IPS-18c (cell line): Measurements from ENCODE around the gene SBNO1.
"Not testable (repeated sequence)": the region's sequence is repeated elsewhere in the genome, so short reads cannot be mapped to it uniquely, and the experiment has no call there.

ENCODE experiments used
- H3K4me3 ChIP-seq: 2 replicates; pipeline ENCODE4 v1.7.0; 2013; ENCODE audit warnings: low read depth, mild to moderate bottlenecking, low read length, moderate library complexity; ENCODE audit not compliant: insufficient read depth
- H3K9me3 ChIP-seq: one replicate; pipeline ENCODE4 v1.6.1; 2013; ENCODE audit warnings: mild to moderate bottlenecking, low read length, moderate library complexity; ENCODE audit not compliant: control insufficient read depth, insufficient read depth

SBNO1 gene

DNA sequence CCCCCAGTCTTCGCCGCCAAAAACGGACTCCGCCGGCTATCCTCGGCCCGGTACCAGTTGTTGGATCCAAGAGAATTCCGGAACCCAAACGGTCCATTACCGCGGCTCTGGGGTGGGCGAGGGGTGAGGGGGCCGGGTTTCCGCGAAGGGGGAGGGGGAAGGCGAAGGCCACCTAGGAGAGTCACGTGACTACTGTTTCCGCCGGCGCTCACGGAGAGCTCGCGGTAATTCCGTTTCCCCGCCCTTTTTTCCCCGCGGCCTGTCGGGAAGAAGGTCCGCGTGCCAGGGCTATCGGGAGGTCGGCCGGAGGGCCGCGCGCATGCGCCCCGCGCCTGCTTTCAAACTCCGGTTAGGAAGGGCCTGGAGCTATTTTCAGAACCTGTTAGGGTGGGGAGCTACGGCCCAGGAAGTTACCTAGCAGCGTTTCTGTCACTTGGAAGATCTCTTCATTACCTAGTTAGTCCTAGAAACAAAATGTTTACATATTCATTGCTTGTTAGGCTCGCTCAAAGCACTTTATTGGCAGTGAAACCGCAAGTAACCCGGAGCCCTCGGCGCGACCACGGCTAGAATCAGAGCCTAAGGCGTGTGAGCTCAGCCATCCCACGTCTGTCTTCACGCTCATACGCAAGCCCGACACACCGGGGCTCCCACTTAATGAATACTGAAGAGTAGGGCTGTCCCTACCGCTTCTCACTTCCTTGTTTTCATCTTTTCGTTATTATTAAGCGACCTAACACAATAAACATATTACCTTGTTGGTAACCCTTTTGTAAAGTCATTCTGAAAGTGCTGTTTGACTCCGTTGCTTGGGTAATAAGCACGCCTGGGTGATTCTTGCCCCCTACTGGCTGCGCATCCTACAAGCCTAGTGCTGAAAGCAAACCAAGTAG is 624 bp upstream of the SBNO1 start:
- no peaks in the 10 kb centered on the region for H3K9me3 ChIP-seq
- H3K4me3 ChIP-seq, result peak overlapping the region; percentile 93

DNA sequence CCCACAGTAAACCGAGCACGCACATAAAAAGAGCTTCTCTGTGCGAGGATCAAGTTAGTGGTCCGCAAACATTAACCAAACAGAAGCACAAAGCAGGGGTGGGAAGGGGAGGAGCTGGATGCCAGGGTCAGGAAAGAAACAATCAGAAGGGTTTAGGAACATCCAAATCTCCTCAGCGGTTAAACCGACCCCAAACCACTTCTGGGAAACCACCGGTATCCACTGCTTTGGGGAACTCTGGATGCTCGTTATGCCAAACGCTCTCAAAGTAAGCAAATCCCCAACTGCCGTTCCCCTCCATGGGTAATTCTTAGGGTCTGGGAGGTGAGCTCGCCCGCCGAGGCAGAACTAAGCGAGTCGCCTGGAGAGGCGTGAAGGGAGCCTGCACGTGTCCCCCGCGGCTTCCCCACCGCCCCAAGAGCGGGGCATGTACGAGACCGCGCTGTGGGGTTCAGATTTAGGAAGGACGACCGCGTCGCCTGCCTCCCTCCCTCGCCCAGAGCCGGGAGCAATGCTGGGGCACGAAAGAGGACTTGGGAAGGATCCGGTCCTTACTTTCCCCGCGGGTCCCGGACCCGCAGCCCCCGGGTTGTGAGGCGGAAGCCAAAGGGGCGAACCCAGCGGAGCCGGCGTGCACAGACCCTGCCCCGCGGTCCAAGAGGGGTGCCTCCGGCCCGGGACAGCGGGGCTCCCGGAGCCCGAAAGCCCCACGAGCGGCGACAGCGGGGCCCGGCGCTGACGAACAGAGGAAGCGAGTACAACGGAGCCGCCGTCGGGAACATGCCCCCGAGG is 711 bp downstream of the SBNO1 start:
- Histone ChIP-seq H3K4me3 (peak overlapping the region; percentile 93), H3K9me3 (no peaks in the 10 kb centered on the region)

DNA sequence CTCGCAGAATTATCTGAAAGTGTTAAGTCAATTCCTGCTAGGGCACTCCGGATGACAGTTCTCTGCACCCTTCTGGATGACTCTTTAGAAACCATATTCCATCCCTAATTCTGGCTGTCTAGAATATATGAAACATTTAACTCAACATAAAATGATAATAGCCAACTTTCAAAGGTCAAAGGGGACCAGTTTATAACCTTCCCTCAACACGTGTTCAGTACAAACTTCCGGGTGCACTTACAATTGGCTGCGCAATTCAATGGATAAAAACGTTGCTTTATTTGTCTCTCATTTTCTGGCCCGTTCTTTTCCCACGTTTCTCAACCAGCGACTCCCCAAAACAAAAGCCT is 1.3 kb downstream of the SBNO1 start:
- Histone ChIP-seq H3K9me3 (no peaks in the 10 kb centered on the region), H3K4me3 (peak overlapping the region; percentile 93)

DNA sequence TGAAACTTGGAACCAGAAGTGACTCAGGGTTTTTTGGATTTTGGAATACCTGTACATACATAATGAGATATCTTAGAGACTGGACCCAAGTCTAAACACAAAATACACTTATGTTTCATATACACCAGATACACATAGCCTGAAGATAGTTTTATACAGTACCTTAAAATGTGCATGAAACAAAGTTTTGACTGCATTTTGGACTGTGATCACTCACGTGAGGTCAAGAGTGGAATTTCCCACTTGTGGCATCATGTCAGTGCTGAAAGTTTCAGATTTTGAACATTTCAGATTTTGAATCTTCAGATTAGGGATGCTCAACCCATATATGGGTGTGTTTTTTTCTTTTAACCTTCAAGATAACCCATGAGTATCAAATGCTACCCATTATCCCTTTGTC is 6.6 kb downstream of the SBNO1 start:
- H3K4me3 ChIP-seq, result no peak overlapping the region
- H3K9me3 ChIP-seq, result no peaks in the 10 kb centered on the region

DNA sequence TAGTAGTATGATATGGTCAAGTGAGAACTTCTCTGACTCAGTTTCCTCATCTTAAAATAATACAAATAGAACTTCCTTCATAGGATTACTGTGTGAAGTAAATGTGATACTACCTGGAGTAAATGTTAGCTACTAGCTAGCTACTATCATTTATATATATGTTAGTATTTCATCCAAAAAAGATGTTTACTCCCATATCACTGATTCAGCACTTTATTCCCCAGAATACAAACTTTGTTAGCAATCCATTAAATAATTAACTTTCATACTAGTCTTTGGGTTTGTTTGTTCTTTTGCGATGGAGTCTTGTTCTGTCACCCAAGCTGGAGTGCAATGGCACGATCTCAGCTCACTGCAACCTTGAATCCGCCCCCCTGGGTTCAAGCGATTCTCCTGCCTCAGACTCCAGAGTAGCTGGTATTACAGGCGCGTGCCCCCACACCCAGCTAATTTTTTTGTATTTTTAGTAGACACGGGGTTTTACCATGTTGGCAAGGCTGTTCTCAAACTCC is 8.4 kb downstream of the SBNO1 start:
- Histone ChIP-seq H3K9me3 (no peaks in the 10 kb centered on the region), H3K4me3 (no peak overlapping the region)

DNA sequence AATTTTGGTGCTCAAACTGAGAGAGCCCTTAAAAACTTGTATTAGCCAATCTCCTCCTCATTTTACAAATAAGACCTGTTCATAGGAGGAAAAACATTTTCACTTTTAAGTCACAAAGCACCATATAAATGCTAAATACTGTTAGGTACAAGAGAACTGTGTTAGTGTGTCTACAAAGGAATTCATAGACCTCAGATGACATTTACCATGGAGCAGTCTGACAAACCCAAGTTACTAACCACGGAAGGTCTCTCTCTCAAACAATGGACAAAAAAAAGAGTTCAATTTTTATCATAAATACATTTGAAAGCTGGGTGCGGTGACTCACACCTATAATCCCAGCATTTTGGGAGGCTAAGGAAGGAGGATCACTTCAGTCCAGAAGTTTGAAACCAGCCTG is 10.0 kb downstream of the SBNO1 start:
- H3K9me3 ChIP-seq, result no peaks in the 10 kb centered on the region
- H3K4me3 ChIP-seq, result no peak overlapping the region

DNA sequence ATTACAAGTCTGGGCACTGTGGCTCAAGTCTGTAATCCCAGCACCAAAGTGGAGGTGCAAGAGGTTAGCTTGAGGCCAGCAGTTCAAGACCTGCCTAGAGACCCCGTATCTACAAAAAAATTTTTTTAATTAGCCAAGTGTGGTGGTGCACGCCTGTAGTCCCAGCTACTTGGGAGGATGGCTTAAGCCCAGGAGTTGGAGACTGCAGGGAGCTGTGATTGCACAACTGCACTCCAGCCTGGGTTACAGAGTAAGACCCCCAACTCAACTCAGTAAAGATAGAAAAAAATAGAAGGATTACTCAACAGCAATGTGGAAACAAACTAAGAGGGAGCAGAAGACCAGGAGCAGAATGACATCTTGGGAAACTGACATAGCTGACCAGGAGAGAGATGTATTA is 13.3 kb downstream of the SBNO1 start:
- no peak overlapping the region for H3K4me3 ChIP-seq

DNA sequence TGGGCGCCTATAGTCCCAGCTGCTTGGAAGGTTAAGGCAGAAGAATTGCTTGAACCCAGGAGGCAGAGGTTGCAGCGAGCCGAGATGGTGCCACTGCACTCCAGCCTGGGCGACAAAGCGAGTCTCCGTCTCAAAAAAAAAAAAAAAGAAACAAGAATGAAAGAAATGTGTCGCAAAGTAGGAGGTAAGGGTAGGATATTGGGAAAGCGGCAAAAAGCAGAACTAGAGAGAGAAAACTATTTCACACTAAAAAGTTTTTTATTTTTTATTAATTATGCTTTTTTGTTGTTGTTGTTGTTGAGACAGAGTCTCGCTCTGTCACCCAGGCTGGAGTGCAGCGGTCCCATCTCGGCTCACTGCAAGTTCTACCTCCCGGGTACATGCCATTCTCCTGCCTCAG is 17.7 kb downstream of the SBNO1 start:
- Histone ChIP-seq H3K4me3 (no peak overlapping the region), H3K9me3 (no peaks in the 10 kb centered on the region)

More for the DNA sequence above, 13.3 kb downstream of the SBNO1 start:
- H3K9me3 ChIP-seq, result no peaks in the 10 kb centered on the region

DNA sequence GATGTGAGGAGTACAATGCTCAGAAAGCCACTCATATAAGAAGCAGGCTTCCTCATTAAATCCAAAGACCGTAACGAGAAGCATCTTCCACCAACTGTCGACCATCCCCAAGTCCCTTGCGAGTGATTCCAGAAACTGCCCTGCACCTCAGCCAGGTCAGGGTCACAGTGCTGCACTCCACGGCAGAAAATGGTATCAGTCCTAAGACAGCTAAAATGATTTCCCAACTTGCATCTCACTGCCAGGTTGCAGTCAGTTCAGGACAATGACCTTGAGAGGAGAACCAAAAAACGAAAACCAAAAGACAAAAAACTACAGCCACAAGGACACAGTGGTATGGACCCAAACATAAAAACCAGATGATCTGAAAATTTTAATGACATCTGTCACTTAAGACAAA is 20.6 kb downstream of the SBNO1 start:
- Histone ChIP-seq H3K9me3 (no peaks in the 10 kb centered on the region), H3K4me3 (no peak overlapping the region)

DNA sequence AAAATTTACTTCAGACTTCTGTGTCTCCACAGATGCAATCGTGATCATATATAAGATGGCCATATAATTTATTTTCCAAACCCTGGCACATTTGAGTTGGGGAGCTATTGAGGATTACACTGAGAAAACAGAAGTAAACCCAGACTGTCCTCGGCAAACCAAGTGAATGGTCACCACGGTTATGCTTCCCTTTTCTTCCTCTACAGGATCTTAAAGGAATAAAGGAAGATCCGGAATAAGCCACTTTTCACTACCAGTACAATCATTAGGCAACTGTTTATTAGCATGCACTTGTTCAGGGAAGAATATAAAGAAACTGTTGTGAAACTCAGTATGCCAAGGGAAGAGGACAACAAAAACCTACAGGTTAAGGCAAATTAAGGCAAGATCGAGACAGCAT is 27.6 kb downstream of the SBNO1 start:
- no peak overlapping the region for H3K4me3 ChIP-seq
- H3K9me3 ChIP-seq, result no peaks in the 10 kb centered on the region

DNA sequence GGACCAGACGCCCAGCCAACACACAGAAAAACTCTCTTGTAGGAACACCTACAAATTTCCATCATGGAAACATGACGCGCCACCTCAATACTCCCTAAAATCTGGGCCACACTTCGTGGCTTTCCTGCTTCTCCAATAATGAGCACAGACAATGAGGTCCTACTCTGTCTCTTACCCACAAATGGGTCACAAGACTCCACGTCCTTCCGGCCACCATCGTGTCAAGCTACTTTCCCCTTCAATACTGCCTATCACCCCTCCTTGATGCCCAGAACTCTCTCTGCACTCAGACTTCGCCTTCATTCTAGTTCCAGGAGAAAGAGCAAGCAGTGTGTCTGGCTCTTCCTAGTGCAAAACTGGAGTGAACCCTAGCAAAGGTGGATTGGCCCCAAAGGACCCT is 28.1 kb downstream of the SBNO1 start:
- H3K9me3 ChIP-seq, result no peaks in the 10 kb centered on the region
- H3K4me3 ChIP-seq, result no peak overlapping the region

DNA sequence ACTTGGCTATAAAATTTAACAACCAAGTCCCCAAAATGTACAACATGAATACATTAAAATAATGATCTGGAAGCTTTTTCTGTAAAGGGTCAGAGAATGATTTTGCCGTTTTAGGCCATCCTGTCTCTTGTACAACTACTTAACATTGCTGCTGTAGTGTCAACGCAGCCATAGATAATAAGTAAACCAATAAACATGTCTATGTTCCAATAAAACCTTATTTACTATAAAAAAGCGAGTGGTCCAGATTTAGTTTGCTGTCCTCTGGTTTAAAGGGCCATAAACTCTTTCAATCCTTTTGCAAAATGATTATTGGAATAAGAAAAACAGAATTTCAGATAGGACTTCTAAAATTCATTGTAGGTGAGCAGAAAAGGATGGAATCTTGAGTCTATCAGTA is 29.2 kb downstream of the SBNO1 start:
- no peaks in the 10 kb centered on the region for H3K9me3 ChIP-seq
- H3K4me3 ChIP-seq, result no peak overlapping the region

DNA sequence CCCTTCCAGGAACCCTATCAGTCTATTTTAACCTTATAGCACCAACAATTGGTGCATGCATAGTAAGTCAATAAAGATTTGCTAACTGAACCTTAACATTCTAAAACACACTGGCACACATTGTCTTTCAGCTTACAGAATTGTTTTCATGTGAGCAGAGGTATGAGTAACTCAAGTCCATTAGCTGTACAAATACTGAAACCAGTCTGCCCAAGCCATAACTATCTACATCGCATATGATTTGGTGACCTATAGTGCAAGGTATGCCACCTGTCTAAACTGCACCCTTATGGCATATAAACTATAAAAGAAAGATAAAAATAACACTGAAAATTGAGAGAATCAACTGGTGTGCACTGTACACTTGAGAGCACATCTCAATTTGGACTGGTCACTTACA is 34.8 kb downstream of the SBNO1 start:
- Histone ChIP-seq H3K9me3 (no peaks in the 10 kb centered on the region), H3K4me3 (no peak overlapping the region)

DNA sequence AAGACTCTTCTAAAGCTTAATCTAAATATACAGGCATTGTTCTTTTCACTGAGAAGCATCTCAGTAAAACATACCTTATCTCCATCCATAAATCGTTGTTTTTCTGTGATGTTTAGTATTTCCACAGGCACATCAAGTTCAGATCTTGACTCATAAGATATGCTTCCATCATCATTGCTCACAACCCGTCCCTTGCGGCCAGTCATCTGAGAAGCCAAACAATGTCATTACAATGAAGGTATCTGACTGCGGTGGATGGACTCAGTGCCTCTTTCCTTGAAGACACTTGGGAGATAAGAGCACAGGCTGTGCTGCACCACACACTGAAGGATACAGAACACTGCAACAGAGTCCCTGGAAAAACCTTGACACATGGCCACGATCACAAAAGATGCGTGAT is 44.8 kb downstream of the SBNO1 start:
- H3K9me3 ChIP-seq, result no peaks in the 10 kb centered on the region

DNA sequence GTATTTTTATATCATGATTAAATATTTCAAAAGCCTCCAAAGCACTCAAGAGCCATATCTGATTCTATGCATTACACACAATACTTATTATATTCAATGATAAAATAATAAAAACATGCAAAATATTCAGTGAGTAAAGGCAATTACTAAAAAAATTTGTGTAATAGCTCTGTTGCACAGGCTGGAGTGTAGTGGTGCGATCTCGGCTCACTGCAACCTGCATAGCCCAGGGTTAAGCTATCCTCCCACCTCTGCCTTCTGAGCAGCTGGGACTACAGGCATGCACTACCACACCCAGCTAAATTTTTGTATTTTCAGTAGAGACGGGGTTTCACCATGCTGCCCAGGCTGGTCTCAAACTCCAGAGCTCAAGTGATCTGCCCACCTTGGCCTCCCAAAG is 45.4 kb downstream of the SBNO1 start:
- Histone ChIP-seq H3K9me3 (no peaks in the 10 kb centered on the region), H3K4me3 (no peak overlapping the region)

More for the DNA sequence above, 44.8 kb downstream of the SBNO1 start:
- no peak overlapping the region for H3K4me3 ChIP-seq

DNA sequence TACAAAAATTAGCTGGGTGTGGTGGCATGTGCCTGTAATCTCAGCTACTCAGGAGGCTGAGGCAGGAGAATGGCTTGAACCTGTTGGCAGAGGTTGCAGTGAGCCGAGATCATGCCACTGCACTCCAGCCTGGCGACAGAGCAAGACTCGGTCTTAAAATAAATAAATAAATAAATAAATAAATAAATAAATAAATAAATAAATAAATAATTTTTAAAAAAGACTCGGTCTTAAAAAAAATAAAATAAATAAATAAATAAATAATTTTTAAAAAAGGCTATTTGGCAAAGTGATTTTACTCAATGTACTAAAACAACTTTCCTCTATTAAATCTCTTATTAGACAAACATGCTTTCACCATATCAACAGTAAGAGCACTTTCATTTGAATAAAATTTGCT is 51.6 kb downstream of the SBNO1 start:
- not testable (repeated sequence) for H3K9me3 ChIP-seq, H3K4me3 ChIP-seq

DNA sequence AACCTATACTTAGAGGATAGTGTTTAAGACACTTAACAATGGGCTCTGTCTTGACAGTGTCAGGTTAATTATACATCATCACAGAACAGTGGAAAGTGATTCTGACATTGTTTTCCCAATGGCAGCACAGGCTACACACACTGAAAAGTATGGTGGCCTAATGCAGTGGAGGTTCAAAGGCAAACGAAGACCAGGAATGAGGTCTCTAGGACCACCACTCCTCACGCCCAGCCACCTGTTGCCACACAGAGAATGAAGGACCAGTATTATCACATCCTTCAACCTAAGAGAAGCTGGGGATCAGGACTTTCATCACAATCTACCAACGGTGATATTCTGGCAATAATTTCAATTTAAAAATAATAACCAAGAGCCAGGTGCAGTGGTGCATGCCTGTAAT is 58.4 kb downstream of the SBNO1 start:
- no peaks in the 10 kb centered on the region for H3K9me3 ChIP-seq

DNA sequence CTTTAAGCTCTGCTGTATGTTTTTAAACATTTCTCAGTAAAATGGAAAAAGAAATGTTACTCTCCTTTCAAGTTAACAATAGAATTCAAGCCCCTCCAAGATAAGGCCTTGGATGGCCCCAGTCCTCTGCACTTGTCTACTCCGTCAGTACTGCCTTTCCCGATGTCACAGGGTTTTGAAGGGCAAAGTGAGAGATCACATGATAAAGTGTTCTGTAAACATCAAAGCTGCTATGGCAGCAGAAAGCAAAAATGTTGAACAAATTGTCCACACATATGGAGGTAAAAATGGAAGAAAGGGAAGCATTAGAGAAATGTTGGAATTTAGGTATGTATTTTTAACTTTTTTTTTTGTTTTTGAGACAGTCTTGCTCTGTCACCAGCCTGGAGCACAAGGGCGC is 59.5 kb downstream of the SBNO1 start:
- Histone ChIP-seq H3K9me3 (no peaks in the 10 kb centered on the region), H3K4me3 (no peak overlapping the region)

More for the DNA sequence above, 58.4 kb downstream of the SBNO1 start:
- no peak overlapping the region for H3K4me3 ChIP-seq
